Duodenal mucosa (tissue), 2 donors: Measurements from ENCODE around the gene PPP2R3A.

Source experiments
- H3K27ac ChIP-seq: one replicate; pipeline ENCODE4 v1.7.0; 2013; ENCODE audit warnings: low read depth, low read length
- H3K27me3 ChIP-seq, 2 donors: one replicate each; pipeline ENCODE4 v1.7.0; 2013; ENCODE audit warnings: low read length in 2 of 2, control low read depth in 1 of 2; ENCODE audit not compliant: insufficient read depth in 2 of 2, control insufficient read depth in 1 of 2
- H3K36me3 ChIP-seq, 2 donors: one replicate each; pipeline ENCODE4 v1.7.0; 2013; ENCODE audit warnings: low read length in 2 of 2, control low read depth in 1 of 2; ENCODE audit not compliant: insufficient read depth in 2 of 2, control insufficient read depth in 1 of 2
- H3K4me1 ChIP-seq, 2 donors: one replicate each; pipeline ENCODE4 v1.7.0; 2013; ENCODE audit warnings: low read length in 2 of 2, control low read depth in 1 of 2; ENCODE audit not compliant: insufficient read depth in 2 of 2, control insufficient read depth in 1 of 2
- H3K4me3 ChIP-seq, 2 donors: one replicate each; pipeline ENCODE4 v1.7.0; 2013; ENCODE audit warnings: low read length in 2 of 2, low read depth in 1 of 2
- H3K9ac ChIP-seq, 2 donors: one replicate each; pipeline ENCODE4 v1.7.0; 2013; ENCODE audit warnings: low read length in 2 of 2, low read depth in 1 of 2
- H3K9me3 ChIP-seq, 2 donors: one replicate each; pipeline ENCODE4 v1.7.0; 2013; ENCODE audit warnings: low read length in 2 of 2, control low read depth in 1 of 2; ENCODE audit not compliant: control insufficient read depth in 1 of 2

The PPP2R3A gene

DNA sequence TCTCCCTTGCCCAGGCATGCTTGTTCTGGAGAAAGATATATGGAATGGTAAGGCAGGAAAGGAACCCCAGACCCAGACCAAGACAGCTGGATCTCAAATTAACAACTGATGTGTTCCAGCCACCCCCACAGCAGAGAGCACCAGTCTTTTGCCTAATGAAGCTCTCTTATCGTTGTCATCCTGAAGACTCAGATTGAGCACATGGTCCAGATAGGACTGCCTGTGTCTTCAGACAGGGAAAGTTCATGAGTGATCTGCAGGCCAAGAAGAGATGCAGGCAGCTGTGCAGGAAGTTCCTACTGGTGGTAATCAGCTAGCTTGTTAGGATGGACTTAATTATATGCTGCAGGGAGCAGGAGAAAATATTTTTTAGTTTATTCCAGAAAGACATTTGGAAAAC, 53.3 kb downstream of the PPP2R3A start:
- H3K27me3 ChIP-seq = no peaks in the 10 kb centered on the region
- no peaks in the 10 kb centered on the region for H3K36me3 ChIP-seq
- H3K9ac ChIP-seq = no peak overlapping the region
- H3K27ac ChIP-seq = no peak overlapping the region
- no peak overlapping the region for H3K4me3 ChIP-seq
- H3K4me1 ChIP-seq = peaks cover 0 to 3% of the 10 kb centered on the region in 2 donors
- no peaks in the 10 kb centered on the region for H3K9me3 ChIP-seq

DNA sequence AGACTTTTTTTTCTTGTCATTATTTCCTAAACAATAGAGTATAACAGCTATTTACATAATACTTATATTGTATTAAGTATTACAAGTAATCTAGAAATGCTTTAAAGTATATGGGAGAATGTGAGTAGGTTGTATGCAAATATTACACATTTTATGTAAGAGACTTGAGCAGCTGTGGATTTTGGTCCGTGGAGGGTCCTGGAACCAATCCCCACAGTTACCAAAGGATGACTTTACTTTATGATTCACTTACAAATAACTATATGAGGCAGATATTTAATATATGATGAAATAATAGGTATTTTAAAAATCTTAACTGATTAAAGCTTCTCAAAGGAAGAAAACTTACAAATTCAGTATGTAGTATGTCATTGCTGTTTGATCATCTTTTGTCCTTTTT, 56.3 kb downstream of the PPP2R3A start:
- no peak overlapping the region for H3K27ac ChIP-seq
- H3K27me3 ChIP-seq = no peaks in the 10 kb centered on the region
- H3K36me3 ChIP-seq = no peaks in the 10 kb centered on the region
- no peak overlapping the region for H3K4me3 ChIP-seq
- H3K9ac ChIP-seq = no peak overlapping the region
- no peaks in the 10 kb centered on the region for H3K9me3 ChIP-seq
- peaks cover 0 to 3% of the 10 kb centered on the region in 2 donors for H3K4me1 ChIP-seq

DNA sequence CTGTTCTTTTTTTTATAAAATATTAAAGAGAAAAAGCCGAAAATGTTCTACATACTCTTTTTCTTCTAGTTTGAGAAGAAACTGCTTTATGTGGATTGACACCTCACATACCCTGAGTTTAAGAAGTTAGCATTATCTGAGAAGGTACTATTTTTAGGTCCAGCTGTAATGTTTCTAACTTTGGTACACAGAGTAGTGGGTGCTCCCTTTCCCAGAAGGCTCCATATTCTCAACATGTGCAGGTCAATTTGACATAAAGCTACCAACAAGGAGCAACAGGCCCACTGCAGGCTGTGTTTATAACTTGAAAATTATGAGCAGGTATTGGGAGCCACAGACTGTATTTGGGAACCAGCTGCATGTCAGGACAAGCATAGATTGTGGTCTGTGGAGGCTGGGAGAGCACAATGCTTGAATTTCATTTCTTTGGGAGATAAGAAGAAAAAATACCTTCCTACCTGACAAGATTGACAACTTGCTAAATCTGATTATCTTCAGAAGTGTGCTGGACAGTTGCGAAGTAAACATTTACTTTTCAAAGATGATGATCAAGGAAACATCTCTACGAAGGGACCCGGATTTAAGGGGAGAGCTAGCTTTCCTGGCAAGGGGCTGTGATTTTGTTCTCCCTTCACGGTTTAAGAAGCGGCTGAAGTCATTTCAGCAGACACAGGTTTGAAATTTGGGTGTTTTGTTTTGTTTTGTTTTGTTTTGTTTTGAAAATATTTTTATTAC, 57.2 kb downstream of the PPP2R3A start:
- Histone ChIP-seq H3K9me3 (no peaks in the 10 kb centered on the region), H3K9ac (no peak overlapping the region), H3K4me1 (peaks cover 0 to 3% of the 10 kb centered on the region in 2 donors), H3K36me3 (no peaks in the 10 kb centered on the region), H3K4me3 (no peak overlapping the region), H3K27me3 (no peaks in the 10 kb centered on the region), H3K27ac (no peak overlapping the region)

- Histone ChIP-seq H3K4me3 (no peak overlapping the region), H3K27ac (no peak overlapping the region), H3K27me3 (no peaks in the 10 kb centered on the region), H3K36me3 (no peaks in the 10 kb centered on the region), H3K9ac (no peak overlapping the region), H3K9me3 (no peaks in the 10 kb centered on the region), H3K4me1 (peaks cover 0 to 3% of the 10 kb centered on the region in 2 donors)
Measured at GRCh38 chr3:136023264-136023978, 57.9 kb downstream of the PPP2R3A start.

- no peak overlapping the region for H3K9ac ChIP-seq
- no peak overlapping the region for H3K4me3 ChIP-seq
- H3K36me3 ChIP-seq = no peaks in the 10 kb centered on the region
Measured at GRCh38 chr3:136036306-136036705, 70.8 kb downstream of the PPP2R3A start.

DNA sequence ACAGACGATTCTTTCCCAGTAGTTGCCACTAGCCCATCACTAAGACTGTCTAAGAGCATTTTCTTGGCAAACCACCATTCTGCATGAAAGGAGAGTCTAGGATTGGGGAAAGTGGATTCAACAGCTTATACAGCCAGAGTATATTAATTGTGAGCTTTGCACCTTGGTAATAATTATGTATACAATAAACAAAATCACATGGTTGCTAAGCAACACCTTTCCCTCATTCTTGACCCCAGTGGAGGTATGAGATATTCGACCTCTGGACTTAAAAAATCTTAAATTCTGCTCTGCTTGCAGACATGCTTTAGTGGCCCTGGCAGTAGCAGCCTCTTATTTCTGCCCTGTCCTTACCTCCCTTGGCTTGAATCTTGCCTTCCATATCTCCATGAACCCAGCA, 73.1 kb downstream of the PPP2R3A start:
- H3K27me3 ChIP-seq = no peaks in the 10 kb centered on the region
- H3K36me3 ChIP-seq = no peaks in the 10 kb centered on the region
- no peak overlapping the region for H3K4me3 ChIP-seq
- no peaks in the 10 kb centered on the region for H3K4me1 ChIP-seq
- H3K9me3 ChIP-seq = no peaks in the 10 kb centered on the region
- no peak overlapping the region for H3K27ac ChIP-seq
- no peak overlapping the region for H3K9ac ChIP-seq

More at GRCh38 chr3:136036306-136036705, 70.8 kb downstream of the PPP2R3A start:
- Histone ChIP-seq H3K27ac (no peak overlapping the region), H3K4me1 (no peaks in the 10 kb centered on the region), H3K27me3 (no peaks in the 10 kb centered on the region), H3K9me3 (no peaks in the 10 kb centered on the region)

DNA sequence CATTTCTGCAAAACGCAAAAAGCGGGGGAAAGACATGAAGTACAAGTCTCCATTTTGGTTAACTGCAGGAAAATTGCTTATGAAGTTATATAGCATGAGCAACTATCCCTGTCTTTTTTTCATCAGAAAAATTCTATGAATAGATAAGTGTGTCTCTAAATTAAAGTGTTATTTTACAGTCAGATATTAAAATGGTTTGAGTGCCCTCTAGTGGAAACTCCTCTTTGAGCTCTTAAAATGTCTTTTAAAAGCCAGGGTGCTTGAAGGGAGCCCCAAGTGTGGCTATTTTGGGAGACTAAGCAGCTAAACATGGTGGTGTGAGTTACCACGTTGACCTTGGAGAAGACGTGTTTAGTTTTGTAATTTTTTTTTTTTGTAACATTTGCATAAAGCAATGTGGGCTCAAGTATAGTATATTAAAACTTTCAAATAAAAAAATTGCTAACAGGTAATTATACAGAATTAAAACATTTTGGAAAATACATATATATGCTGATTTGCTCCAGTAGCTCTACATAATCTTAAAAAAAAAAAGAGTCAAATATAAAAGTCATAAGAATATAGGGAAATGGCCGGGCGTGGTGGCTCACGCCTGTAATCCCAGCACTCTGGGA, 77.2 kb downstream of the PPP2R3A start:
- Histone ChIP-seq H3K36me3 (no peaks in the 10 kb centered on the region), H3K27ac (no peak overlapping the region), H3K4me3 (no peak overlapping the region), H3K9me3 (no peaks in the 10 kb centered on the region), H3K9ac (no peak overlapping the region), H3K27me3 (no peaks in the 10 kb centered on the region), H3K4me1 (no peaks in the 10 kb centered on the region)

- H3K36me3 ChIP-seq = no peaks in the 10 kb centered on the region
- no peaks in the 10 kb centered on the region for H3K4me1 ChIP-seq
- no peaks in the 10 kb centered on the region for H3K27me3 ChIP-seq
- no peak overlapping the region for H3K9ac ChIP-seq
- H3K9me3 ChIP-seq = no peaks in the 10 kb centered on the region
- H3K27ac ChIP-seq = no peak overlapping the region
- no peak overlapping the region for H3K4me3 ChIP-seq
Measured at GRCh38 chr3:136044980-136045745, 79.6 kb downstream of the PPP2R3A start.

- no peak overlapping the region for H3K4me3 ChIP-seq
- H3K9me3 ChIP-seq = no peaks in the 10 kb centered on the region
- H3K27ac ChIP-seq = no peak overlapping the region
- no peaks in the 10 kb centered on the region for H3K4me1 ChIP-seq
- no peaks in the 10 kb centered on the region for H3K27me3 ChIP-seq
- no peak overlapping the region for H3K9ac ChIP-seq
- no peaks in the 10 kb centered on the region for H3K36me3 ChIP-seq
Measured at GRCh38 chr3:136048068-136048467, 82.5 kb downstream of the PPP2R3A start.

GRCh38 chr3:136050250-136050649, 84.7 kb downstream of the PPP2R3A start:
- H3K4me3 ChIP-seq = no peak overlapping the region

More at GRCh38 chr3:136050250-136050649, 84.7 kb downstream of the PPP2R3A start:
- Histone ChIP-seq H3K9me3 (no peaks in the 10 kb centered on the region), H3K27ac (no peak overlapping the region), H3K4me1 (no peaks in the 10 kb centered on the region), H3K36me3 (no peaks in the 10 kb centered on the region), H3K27me3 (no peaks in the 10 kb centered on the region), H3K9ac (no peak overlapping the region)
